Activated CD4-positive, alpha-beta T cell treated with anti-CD3 and anti-CD28 coated beads, Interleukin-2, Interleukin-6, amounts not matched to agents 100 ng/mL and 50 ng/mL, durations not matched to agents 16 hours and 8 hours (primary cell): ENCODE measurements around the gene PPM1G.
"Not testable (repeated sequence)": the region's sequence is repeated elsewhere in the genome, so short reads cannot be mapped to it uniquely, and the experiment has no call there.

ENCODE experiments used
- DNase-seq: peaks from one replicate; pipeline ENCODE4 v3.0.0-alpha.2; 2020

PPM1G gene, protein sequence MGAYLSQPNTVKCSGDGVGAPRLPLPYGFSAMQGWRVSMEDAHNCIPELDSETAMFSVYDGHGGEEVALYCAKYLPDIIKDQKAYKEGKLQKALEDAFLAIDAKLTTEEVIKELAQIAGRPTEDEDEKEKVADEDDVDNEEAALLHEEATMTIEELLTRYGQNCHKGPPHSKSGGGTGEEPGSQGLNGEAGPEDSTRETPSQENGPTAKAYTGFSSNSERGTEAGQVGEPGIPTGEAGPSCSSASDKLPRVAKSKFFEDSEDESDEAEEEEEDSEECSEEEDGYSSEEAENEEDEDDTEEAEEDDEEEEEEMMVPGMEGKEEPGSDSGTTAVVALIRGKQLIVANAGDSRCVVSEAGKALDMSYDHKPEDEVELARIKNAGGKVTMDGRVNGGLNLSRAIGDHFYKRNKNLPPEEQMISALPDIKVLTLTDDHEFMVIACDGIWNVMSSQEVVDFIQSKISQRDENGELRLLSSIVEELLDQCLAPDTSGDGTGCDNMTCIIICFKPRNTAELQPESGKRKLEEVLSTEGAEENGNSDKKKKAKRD

GRCh38 chr2:27409321-27410073, at the start of gene PPM1G:
Gene PPM1G, minus strand, starts transcription at chr2:27409591. Its CDS starts 169 bp downstream, at chr2:27409422.
- peak; percentile 97 for DNase-seq

DNA sequence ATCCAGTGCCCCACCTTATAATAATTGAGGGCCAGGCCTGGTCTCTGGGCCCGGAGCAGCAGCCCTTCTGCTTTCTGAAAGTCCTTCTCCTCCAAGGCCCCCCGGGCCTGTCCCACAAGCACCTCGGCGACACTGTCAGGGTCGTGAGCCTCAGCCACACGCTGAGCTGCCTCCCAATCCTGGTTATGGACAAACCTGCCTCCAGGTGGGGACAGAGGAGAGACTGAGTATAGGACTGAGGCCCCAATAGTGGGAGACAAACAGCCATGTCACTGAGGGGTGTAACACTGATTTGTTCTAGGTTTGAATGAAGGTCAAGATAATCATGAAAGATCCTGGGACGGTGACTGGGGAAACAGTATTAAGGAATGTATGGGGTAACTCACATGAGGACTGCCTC, 44.6 kb upstream of the PPM1G start:
- no peak for DNase-seq

DNA sequence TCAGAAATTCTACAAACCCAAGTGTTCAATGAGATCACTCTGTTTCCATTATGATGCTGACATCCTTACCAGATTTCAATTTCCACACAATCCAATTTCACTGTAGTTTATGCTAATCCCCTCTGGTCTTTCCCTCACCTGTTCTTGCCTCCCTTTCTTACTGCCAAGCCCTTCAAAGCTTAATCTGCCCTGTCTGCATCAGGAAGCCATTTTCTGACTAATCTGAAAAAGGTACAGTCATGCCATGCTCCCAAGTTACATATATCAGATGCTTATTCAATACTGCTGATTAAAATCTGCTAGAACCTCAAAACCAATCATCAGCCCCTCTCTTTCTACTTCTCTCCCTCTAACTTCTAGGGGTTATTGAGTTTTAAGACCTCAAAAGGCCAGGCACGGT, 41.7 kb upstream of the PPM1G start:
- DNase-seq, result peak; percentile 24

GRCh38 chr2:27448381-27448780, 39.0 kb upstream of the PPM1G start:
- no peak for DNase-seq

DNA sequence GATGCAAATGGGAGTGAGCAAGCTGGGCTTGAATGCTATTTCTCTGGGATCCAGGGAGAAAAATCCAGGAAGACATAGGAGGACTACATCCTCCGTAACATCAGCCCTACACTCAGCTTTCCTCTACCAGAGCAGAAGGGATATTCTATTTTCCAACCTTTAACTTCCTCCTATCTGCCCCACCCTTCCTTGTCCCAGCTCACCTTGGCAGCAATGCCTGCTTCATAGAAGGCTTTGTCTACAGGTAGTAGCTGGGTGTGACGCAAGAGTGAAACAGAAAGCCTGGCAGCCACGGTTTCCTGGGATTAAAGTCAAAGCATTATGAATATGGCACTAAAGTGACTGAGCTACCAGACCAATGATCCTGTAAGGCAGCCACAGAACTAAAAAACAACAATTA, 36.7 kb upstream of the PPM1G start:
- peak; percentile 8 for DNase-seq

DNA sequence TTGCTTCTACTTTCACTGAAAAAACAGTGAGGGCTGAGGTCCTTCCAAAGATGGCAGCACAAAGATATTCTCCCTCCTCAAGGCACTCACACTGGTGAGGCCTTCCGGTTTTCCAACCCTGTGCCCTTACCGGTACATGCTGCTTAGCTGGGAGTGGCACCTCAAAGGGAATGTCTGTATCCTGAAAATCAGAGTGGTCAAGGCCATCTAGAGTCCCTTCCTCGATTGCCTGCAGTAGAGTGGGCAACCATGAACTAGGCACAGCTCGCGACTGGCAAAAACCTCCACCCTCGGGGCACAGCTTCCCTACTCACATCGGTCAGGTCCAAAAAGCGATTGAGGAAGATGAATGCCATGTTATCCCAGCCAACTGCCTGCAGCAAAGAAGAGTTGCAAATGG, 36.2 kb upstream of the PPM1G start:
- no peak for DNase-seq

- DNase-seq, result no peak
Measured at GRCh38 chr2:27445155-27445554, 35.8 kb upstream of the PPM1G start.

GRCh38 chr2:27442920-27443282, 33.5 kb upstream of the PPM1G start:
- no peak for DNase-seq

GRCh38 chr2:27441958-27442919, 32.8 kb upstream of the PPM1G start, which contains the start of gene KRTCAP3:
Gene KRTCAP3, plus strand, starts transcription at chr2:27442381. Its CDS starts 32 bp downstream, at chr2:27442413.
- peak; percentile 27 for DNase-seq

- no peak for DNase-seq
Measured at GRCh38 chr2:27441226-27441926, 32.0 kb upstream of the PPM1G start.

GRCh38 chr2:27435628-27436027, 26.2 kb upstream of the PPM1G start:
- no peak for DNase-seq

DNA sequence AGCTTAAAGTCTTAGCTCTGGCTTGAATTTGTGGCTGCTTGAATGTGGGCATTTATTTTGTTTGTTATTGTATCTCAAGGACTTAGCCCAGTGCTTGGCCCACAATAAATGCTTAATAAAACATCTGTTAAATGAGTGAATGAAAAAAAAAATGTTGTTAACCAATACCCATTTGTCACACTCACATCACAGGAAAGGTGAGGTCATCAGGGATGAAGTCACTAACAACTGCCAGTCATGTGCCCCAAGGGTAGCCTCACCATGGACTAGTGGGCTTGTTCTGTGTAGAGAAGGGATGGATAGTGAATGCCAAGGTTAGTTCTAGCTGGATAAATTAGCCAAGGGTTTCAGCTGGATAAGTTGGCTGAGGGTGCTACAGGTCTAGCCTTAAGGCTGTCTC, 22.0 kb upstream of the PPM1G start:
- DNase-seq, result peak; percentile 66

DNA sequence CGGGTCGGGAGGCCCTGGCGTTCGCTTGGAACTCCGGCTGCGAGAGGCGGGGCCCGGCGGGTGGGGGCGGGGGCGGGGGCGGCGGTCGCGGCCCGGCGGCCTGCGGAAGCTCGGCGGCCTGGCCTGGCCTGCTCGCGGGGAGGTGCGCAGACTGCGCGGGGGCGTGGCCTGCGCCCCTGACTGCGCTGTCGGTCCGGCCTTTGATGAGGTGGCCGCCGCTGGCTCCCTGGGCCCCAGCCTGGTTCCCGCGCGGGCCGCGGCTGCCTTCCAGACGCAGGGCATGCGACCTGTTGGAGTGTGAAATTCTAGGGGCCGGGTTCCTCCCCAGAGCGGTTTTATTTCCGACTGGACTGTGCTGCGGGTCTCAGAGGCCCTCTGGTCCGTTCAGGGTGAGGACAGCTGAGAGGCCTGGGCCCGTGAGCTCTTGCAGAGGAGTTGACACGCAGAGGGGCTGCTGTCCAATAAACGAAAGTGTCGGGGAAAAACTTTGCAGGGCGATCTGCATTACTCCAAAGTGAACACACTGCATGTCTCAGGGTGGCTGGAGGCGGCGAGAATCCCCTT, 19.7 kb upstream of the PPM1G start:
- DNase-seq, result peak; percentile 88

- DNase-seq, result peak; percentile 95
Measured at GRCh38 chr2:27428213-27428977, 19.0 kb upstream of the PPM1G start, which contains the start of gene NRBP1. Gene NRBP1, plus strand, starts transcription at chr2:27428631. Its CDS starts 4,643 bp downstream, at chr2:27433274.

DNA sequence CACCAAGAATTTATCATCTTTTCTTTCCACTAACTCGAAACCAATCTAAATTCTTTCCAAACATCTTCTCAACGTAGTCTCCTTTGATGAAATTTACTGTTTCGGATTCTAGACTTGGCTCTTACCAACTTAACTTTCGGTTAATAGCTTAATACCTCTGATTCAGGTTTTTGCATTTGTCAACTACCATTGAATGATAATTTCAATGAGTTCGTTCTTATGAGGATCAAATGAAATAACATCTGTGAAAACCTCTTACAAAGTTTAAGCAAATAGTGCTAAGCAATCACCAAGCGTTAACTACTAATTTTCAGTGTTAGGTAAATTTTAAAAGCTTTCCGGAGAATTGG, 18.4 kb upstream of the PPM1G start:
- no peak for DNase-seq

- DNase-seq, result not testable (repeated sequence)
Measured at GRCh38 chr2:27425039-27425438, 15.6 kb upstream of the PPM1G start.

GRCh38 chr2:27422958-27423357, 13.6 kb upstream of the PPM1G start:
- DNase-seq, result no peak

DNA sequence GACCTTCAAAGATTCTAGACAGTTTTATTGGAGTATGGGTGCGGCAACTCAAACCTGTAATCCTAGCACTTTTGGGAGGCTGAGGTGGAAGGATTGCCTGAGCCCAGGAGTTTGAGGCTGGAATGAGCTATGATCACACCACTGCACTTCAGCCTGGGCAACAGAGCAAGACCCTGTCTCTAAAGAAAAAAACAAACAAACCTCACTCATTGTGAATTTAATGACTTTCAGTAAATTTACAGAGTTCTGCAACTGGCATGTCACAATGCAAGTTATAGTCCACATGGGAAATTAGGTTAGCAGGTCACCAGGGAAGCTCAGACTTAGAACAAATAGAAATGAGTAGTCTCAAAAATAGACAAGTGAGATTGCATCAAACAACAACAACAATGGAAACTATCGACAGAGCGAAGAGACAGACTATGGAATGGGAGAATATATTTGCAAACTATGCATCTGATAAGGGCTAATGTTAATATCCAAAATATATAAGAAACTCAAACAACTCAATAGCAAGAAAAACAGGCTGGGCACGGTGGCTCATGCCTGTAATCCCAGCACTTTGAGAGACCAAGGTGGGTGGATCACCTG, 12.4 kb upstream of the PPM1G start:
- no peak for DNase-seq

DNA sequence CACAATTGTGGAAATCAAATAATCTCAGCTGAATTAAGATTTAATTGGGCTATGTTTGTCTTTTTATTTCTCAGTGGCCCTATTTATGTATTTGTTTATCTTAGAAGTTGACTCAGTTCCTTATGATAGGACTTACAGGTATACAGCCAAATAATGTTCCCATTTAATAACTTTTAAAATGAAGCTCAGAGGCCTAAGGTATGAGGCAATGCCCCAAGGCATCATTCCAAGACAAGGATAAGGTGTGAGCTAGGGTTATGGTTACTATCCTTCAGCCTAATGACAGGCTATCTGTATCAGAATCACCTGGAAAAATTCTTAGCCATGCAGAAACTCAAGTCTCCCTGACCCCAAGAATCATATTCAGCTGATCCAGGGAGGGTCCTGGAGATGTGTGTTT, 11.6 kb upstream of the PPM1G start:
- DNase-seq, result no peak

DNA sequence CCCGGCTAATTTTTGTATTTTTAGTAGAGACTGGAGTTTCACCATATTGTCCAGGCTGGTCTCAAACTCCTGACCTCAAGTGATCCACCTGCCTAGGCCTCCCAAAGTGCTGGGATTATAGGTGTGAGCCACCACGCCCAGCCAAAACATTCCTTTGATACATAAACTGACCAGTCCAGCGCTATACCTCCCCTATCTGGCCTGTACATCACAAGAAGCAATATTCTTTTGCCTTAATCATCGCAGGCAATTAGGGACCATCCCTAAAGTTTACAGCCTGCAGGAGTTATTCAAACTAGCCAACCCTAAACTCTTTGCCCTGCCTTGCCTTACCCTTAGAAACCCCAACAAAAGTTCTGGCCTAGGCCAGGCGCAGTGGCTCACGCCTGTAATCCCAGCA, 6.8 kb upstream of the PPM1G start:
- DNase-seq, result no peak
